ENCODE results near the gene GVQW3. TPM values are rescaled to one million over a fixed set of nuclear protein-coding genes. Genes with fewer than 3 reads are reported as not detected.

The GVQW3 gene
- total RNA-seq, 1 donor from 2014 or later: 3.8 TPM

- Mint-ChIP-seq H3K36me3 (ENCODE audit: unreplicated experiment) (no peaks in the 10 kb centered on the region), H3K27me3 (ENCODE audit: unreplicated experiment) (no peaks in the 10 kb centered on the region), H3K9me3 (ENCODE audit: unreplicated experiment) (no peaks in the 10 kb centered on the region)
Observed at GRCh38 chr11:76382209-76382608, 1.1 kb downstream of the GVQW3 start.

GRCh38 chr11:76385903-76386302 is 4.8 kb downstream of the GVQW3 start:
- Mint-ChIP-seq H3K4me1 (ENCODE audit: unreplicated experiment) (peaks cover 16% of the 10 kb centered on the region), H3K4me3 (ENCODE audit: unreplicated experiment) (no peak overlapping the region), H3K36me3 (ENCODE audit: unreplicated experiment) (no peaks in the 10 kb centered on the region), H3K9me3 (ENCODE audit: unreplicated experiment) (no peaks in the 10 kb centered on the region), H3K27ac (ENCODE audit: unreplicated experiment) (no peak overlapping the region), H3K27me3 (ENCODE audit: unreplicated experiment) (no peaks in the 10 kb centered on the region)
- DNase-seq (ENCODE audit: extremely low spot score, unreplicated experiment): no peak
- TF ChIP-seq, protein P1, sequence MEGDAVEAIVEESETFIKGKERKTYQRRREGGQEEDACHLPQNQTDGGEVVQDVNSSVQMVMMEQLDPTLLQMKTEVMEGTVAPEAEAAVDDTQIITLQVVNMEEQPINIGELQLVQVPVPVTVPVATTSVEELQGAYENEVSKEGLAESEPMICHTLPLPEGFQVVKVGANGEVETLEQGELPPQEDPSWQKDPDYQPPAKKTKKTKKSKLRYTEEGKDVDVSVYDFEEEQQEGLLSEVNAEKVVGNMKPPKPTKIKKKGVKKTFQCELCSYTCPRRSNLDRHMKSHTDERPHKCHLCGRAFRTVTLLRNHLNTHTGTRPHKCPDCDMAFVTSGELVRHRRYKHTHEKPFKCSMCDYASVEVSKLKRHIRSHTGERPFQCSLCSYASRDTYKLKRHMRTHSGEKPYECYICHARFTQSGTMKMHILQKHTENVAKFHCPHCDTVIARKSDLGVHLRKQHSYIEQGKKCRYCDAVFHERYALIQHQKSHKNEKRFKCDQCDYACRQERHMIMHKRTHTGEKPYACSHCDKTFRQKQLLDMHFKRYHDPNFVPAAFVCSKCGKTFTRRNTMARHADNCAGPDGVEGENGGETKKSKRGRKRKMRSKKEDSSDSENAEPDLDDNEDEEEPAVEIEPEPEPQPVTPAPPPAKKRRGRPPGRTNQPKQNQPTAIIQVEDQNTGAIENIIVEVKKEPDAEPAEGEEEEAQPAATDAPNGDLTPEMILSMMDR (IDR thresholded peaks at IDR 0.05): no peak

More at GRCh38 chr11:76382209-76382608, 1.1 kb downstream of the GVQW3 start:
- H3K27ac Mint-ChIP-seq (ENCODE audit: unreplicated experiment): no peak overlapping the region
- peaks cover 25% of the 10 kb centered on the region for H3K4me1 Mint-ChIP-seq (ENCODE audit: unreplicated experiment)
- DNase-seq (ENCODE audit: extremely low spot score, unreplicated experiment): no peak
- TF ChIP-seq, protein P1 (IDR thresholded peaks at IDR 0.05): no peak
- H3K4me3 Mint-ChIP-seq (ENCODE audit: unreplicated experiment): peak overlapping the region; percentile 92

DNA sequence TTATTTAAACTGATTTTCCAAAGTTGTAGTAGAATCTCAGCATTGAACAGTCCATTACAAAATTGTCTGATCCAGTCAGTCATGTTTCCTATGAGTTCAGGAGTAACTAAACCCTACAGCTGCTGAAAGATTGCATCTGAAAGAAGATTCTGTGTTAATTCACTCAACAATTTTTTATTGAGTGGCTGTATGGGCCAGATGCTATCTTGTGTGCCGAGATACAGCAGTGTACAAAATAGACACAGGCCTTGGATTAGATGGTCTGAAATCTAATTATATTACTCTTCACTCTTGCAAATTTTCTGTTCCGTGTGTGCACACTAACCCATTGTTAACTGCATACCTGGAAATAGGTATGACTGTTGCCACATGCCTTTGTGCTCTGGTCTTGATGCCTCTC is 7.3 kb downstream of the GVQW3 start:
- Mint-ChIP-seq H3K27ac (ENCODE audit: unreplicated experiment) (no peak overlapping the region), H3K36me3 (ENCODE audit: unreplicated experiment) (no peaks in the 10 kb centered on the region), H3K27me3 (ENCODE audit: unreplicated experiment) (no peaks in the 10 kb centered on the region), H3K4me3 (ENCODE audit: unreplicated experiment) (no peak overlapping the region), H3K4me1 (ENCODE audit: unreplicated experiment) (no peaks in the 10 kb centered on the region), H3K9me3 (ENCODE audit: unreplicated experiment) (no peaks in the 10 kb centered on the region)
- no peak for DNase-seq (ENCODE audit: extremely low spot score, unreplicated experiment)
- TF ChIP-seq, protein P1 (IDR thresholded peaks at IDR 0.05): no peak

- TF ChIP-seq, protein P1 (IDR thresholded peaks at IDR 0.05): no peak
- no peaks in the 10 kb centered on the region for H3K36me3 Mint-ChIP-seq (ENCODE audit: unreplicated experiment)
- H3K9me3 Mint-ChIP-seq (ENCODE audit: unreplicated experiment): no peaks in the 10 kb centered on the region
- no peak overlapping the region for H3K27ac Mint-ChIP-seq (ENCODE audit: unreplicated experiment)
- no peaks in the 10 kb centered on the region for H3K4me1 Mint-ChIP-seq (ENCODE audit: unreplicated experiment)
- peak; percentile 13 for DNase-seq (ENCODE audit: extremely low spot score, unreplicated experiment)
- H3K27me3 Mint-ChIP-seq (ENCODE audit: unreplicated experiment): no peaks in the 10 kb centered on the region
- H3K4me3 Mint-ChIP-seq (ENCODE audit: unreplicated experiment): no peak overlapping the region
Observed at GRCh38 chr11:76391021-76391420, 9.9 kb downstream of the GVQW3 start.

GRCh38 chr11:76391811-76392475 is 10.8 kb downstream of the GVQW3 start:
- peak; percentile 54 for DNase-seq (ENCODE audit: extremely low spot score, unreplicated experiment)
- H3K36me3 Mint-ChIP-seq (ENCODE audit: unreplicated experiment): no peaks in the 10 kb centered on the region
- H3K4me1 Mint-ChIP-seq (ENCODE audit: unreplicated experiment): no peaks in the 10 kb centered on the region
- H3K9me3 Mint-ChIP-seq (ENCODE audit: unreplicated experiment): no peaks in the 10 kb centered on the region
- no peak overlapping the region for H3K4me3 Mint-ChIP-seq (ENCODE audit: unreplicated experiment)
- H3K27me3 Mint-ChIP-seq (ENCODE audit: unreplicated experiment): no peaks in the 10 kb centered on the region
- TF ChIP-seq, protein P1 (IDR thresholded peaks at IDR 0.05): no peak
- H3K27ac Mint-ChIP-seq (ENCODE audit: unreplicated experiment): no peak overlapping the region

Data from osteocyte (in vitro differentiated cells).